ENCODE measurements around the gene SCO1. TPM values are rescaled to one million over a fixed set of nuclear protein-coding genes. Genes with fewer than 3 reads are reported as not detected.

SCO1 gene
- total RNA-seq, 1 donor from 2014 or later: 32.9 TPM

- Histone ChIP-seq H3K36me3 (ENCODE audit: control insufficient read depth, insufficient read depth, low read length) (no peaks in the 10 kb centered on the region), H3K4me3 (ENCODE audit: low read depth, low read length) (no peak overlapping the region), H3K27me3 (ENCODE audit: control insufficient read depth, insufficient read depth, low read length) (no peaks in the 10 kb centered on the region)
- no peak for TF ChIP-seq CTCF (IDR thresholded peaks at IDR 0.05; ENCODE audit: insufficient read depth, low read length, poor library complexity, severe bottlenecking)
- no peak for DNase-seq (ENCODE audit: low read depth)
These were observed 43.3 kb downstream of the SCO1 start for GRCh38 chr17:10653987-10654386.

- no peak for TF ChIP-seq CTCF (IDR thresholded peaks at IDR 0.05; ENCODE audit: insufficient read depth, low read length, poor library complexity, severe bottlenecking)
- Histone ChIP-seq H3K4me3 (ENCODE audit: low read depth, low read length) (no peak overlapping the region), H3K36me3 (ENCODE audit: control insufficient read depth, insufficient read depth, low read length) (no peaks in the 10 kb centered on the region), H3K27me3 (ENCODE audit: control insufficient read depth, insufficient read depth, low read length) (no peaks in the 10 kb centered on the region)
- no peak for DNase-seq (ENCODE audit: low read depth)
These were observed 44.2 kb downstream of the SCO1 start for GRCh38 chr17:10652984-10653659.

GRCh38 chr17:10651927-10652326 lies 45.4 kb downstream of the SCO1 start:
- Histone ChIP-seq H3K36me3 (ENCODE audit: control insufficient read depth, insufficient read depth, low read length) (no peaks in the 10 kb centered on the region), H3K4me3 (ENCODE audit: low read depth, low read length) (no peak overlapping the region), H3K27me3 (ENCODE audit: control insufficient read depth, insufficient read depth, low read length) (no peaks in the 10 kb centered on the region)
- DNase-seq (ENCODE audit: low read depth): no peak
- TF ChIP-seq CTCF (IDR thresholded peaks at IDR 0.05; ENCODE audit: insufficient read depth, low read length, poor library complexity, severe bottlenecking): no peak

- Histone ChIP-seq H3K27me3 (ENCODE audit: control insufficient read depth, insufficient read depth, low read length) (no peaks in the 10 kb centered on the region), H3K36me3 (ENCODE audit: control insufficient read depth, insufficient read depth, low read length) (no peaks in the 10 kb centered on the region), H3K4me3 (ENCODE audit: low read depth, low read length) (no peak overlapping the region)
- DNase-seq (ENCODE audit: low read depth): no peak
- TF ChIP-seq CTCF (IDR thresholded peaks at IDR 0.05; ENCODE audit: insufficient read depth, low read length, poor library complexity, severe bottlenecking): no peak
These were observed 47.7 kb downstream of the SCO1 start for GRCh38 chr17:10649602-10650001.

- H3K4me3 ChIP-seq (ENCODE audit: low read depth, low read length): no peak overlapping the region
- DNase-seq (ENCODE audit: low read depth): no peak
- no peaks in the 10 kb centered on the region for H3K27me3 ChIP-seq (ENCODE audit: control insufficient read depth, insufficient read depth, low read length)
- H3K36me3 ChIP-seq (ENCODE audit: control insufficient read depth, insufficient read depth, low read length): no peaks in the 10 kb centered on the region
- TF ChIP-seq CTCF (IDR thresholded peaks at IDR 0.05; ENCODE audit: insufficient read depth, low read length, poor library complexity, severe bottlenecking): no peak
These were observed 48.4 kb downstream of the SCO1 start for GRCh38 chr17:10648956-10649355.

- no peak for DNase-seq (ENCODE audit: low read depth)
- Histone ChIP-seq H3K4me3 (ENCODE audit: low read depth, low read length) (no peak overlapping the region), H3K36me3 (ENCODE audit: control insufficient read depth, insufficient read depth, low read length) (no peaks in the 10 kb centered on the region), H3K27me3 (ENCODE audit: control insufficient read depth, insufficient read depth, low read length) (no peaks in the 10 kb centered on the region)
- TF ChIP-seq CTCF (IDR thresholded peaks at IDR 0.05; ENCODE audit: insufficient read depth, low read length, poor library complexity, severe bottlenecking): no peak
These were observed 49.0 kb downstream of the SCO1 start for GRCh38 chr17:10648381-10648780.

Data from kidney epithelial cell (primary cell).